Astrocyte of the cerebellum (primary cell): ENCODE measurements around the gene TASP1.
A peak's percentile ranks its signal among the peaks of the same experiment; 100 is the strongest.
"Not testable (repeated sequence)": the region's sequence is repeated elsewhere in the genome, so short reads cannot be mapped to it uniquely, and the experiment has no call there.

Source experiments
- DNase-seq: peaks from one replicate; pipeline ENCODE4 v3.0.0-alpha.2; 2011; ENCODE audit warnings: low read depth
- H3K4me3 ChIP-seq: 2 replicates; pipeline ENCODE4 v1.5.1; 2011; ENCODE audit warnings: mild to moderate bottlenecking, low read depth, low read length, moderate library complexity
- in situ Hi-C: cut with HindIII; loops from 2 replicates; pipeline ENCODE4 v1.10.0; 2017; ENCODE audit warnings: low sequenced_read_pairs
- TF ChIP-seq, protein P1 (sequence below): IDR thresholded peaks from 2 replicates; pipeline ENCODE4 v1.5.1; 2012; ENCODE audit warnings: low read length, low read depth, moderate library complexity, mild to moderate bottlenecking; ENCODE audit errors: missing control alignments

TASP1 gene

DNA sequence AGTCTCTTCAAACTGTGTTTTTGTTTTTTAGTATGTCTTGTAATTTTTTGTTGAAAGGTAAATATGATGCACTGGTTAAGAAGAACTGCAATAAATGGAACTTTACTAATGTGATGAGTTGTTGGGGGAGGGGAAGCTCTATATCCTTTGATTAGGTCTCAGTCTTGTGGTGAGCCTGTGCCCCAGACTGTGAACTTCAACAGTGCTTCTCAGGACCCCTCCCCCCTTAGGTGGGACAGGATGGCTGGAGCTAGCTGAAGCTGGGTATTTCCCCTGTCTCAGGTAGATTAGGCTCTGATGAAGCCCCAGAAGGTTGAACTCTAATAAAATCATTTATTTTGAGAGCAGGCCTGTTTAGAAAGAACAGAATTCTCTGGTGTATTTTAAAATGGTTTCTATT, 31.4 kb upstream of the TASP1 start:
- TF ChIP-seq, protein P1, sequence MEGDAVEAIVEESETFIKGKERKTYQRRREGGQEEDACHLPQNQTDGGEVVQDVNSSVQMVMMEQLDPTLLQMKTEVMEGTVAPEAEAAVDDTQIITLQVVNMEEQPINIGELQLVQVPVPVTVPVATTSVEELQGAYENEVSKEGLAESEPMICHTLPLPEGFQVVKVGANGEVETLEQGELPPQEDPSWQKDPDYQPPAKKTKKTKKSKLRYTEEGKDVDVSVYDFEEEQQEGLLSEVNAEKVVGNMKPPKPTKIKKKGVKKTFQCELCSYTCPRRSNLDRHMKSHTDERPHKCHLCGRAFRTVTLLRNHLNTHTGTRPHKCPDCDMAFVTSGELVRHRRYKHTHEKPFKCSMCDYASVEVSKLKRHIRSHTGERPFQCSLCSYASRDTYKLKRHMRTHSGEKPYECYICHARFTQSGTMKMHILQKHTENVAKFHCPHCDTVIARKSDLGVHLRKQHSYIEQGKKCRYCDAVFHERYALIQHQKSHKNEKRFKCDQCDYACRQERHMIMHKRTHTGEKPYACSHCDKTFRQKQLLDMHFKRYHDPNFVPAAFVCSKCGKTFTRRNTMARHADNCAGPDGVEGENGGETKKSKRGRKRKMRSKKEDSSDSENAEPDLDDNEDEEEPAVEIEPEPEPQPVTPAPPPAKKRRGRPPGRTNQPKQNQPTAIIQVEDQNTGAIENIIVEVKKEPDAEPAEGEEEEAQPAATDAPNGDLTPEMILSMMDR, result no peak
- DNase-seq, result no peak
- H3K4me3 ChIP-seq, result no peak overlapping the region
- in situ Hi-C loops, result loop anchor here (5.0 kb wide), 1 partner anchor 57 kb away; no protein-coding TSS in a partner anchor

DNA sequence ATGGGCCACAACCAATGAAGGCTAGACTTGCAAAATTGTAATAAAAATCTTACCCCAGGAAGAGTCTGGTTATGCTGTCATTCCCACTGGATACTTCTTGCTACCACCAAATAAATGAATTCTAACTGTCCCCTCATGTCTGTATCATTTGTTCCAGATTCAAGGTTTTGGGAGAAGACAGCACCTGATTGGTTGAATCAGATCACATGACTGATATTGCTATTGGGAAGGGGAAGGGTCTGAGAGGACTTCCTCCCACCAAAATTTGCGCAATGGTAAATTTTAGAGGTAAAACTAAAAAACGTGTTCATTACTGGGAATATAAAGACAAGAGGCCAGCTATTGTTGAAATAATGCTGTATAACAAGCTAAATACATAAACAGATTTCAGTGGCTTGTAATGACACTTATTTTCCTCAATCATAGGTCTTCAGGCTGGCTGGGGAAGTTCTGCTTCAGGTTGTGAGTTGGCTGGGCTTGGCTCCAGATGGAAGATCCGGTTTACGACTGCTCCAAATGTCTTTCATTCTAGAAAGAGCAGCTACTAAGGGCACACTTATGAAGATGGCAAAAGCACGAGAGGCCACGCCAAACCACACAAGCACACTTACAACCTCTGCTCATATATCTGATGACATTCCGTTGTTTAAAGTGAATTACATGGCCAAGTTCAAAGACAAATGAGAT, 27.1 kb upstream of the TASP1 start:
- DNase-seq, result no peak
- TF ChIP-seq, protein P1, result no peak
- in situ Hi-C loops, result no loop called here
- H3K4me3 ChIP-seq, result no peak overlapping the region

DNA sequence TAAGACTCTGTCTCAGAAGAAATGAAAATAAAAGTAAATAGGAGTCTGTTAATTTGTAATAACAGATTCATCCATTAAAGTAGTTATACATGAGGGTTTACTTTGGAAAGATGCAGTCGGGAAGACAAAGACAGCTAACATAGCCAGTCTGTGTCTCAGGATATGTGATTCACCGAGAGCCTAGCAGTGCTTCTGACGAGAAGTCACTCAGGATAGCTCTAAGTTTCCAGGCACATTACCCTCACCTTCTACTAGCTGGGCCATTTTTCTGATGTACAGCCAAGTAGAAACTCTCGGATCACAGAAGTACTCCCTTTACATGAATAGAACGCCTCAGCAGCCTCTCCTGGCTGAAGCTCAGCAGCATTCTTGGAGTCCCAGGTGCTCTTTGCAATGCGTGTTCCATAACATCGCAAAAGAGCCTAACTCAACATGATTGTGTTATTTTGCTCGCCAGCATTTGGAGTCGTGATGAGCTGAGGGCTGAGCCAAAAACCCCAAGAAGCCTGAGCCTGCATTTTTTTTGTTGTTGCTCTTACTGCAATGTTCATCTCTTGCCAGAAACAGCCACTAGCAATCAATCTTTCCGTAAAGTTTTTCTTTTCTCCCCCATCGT, 22.4 kb upstream of the TASP1 start:
- TF ChIP-seq, protein P1, result no peak
- in situ Hi-C loops, result no loop called here
- peak; percentile 67 for DNase-seq
- no peak overlapping the region for H3K4me3 ChIP-seq

DNA sequence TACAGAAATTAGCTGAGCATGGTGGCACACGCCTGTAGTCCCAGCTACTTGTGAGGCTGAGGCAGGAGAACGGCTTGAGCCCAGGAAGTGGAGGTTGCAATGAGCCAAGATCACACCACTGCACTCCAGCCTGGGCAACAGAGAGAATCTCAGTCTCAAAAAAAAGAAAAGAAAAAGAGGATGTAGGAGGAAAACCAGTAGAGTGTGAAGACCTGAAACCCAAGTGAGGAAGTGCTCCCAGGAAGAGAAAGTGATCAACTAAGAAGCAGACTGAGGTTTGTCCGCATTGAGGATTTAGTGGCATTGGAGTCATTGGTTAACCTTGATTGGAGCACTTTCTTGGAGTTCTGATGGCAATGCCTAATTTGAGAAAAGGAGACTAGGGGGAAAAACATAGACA, 20.6 kb upstream of the TASP1 start:
- in situ Hi-C loops, result no loop called here

DNA sequence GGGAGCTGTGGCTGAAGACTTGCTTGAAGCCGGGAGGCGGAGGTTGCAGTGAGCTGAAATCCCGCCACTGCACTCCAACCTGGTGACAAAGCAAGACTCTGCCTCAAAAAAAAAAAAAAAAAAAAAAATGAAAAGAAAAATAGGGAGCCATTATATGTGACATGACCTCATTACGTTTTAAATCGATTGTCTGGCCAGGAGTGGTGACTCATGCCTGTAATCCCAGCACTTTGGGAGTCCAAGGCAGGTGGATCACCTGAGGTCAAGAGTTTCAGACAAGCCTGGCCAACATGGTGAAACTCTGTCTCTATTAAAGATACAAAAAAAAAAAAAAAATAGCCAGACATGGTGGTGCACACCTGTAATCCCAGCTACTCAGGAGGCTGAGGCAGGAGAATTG, 19.3 kb upstream of the TASP1 start:
- DNase-seq, H3K4me3 ChIP-seq, in situ Hi-C loops: not testable (repeated sequence)

More for the DNA sequence above, 20.6 kb upstream of the TASP1 start:
- no peak for DNase-seq
- TF ChIP-seq, protein P1, result no peak
- H3K4me3 ChIP-seq, result no peak overlapping the region

DNA sequence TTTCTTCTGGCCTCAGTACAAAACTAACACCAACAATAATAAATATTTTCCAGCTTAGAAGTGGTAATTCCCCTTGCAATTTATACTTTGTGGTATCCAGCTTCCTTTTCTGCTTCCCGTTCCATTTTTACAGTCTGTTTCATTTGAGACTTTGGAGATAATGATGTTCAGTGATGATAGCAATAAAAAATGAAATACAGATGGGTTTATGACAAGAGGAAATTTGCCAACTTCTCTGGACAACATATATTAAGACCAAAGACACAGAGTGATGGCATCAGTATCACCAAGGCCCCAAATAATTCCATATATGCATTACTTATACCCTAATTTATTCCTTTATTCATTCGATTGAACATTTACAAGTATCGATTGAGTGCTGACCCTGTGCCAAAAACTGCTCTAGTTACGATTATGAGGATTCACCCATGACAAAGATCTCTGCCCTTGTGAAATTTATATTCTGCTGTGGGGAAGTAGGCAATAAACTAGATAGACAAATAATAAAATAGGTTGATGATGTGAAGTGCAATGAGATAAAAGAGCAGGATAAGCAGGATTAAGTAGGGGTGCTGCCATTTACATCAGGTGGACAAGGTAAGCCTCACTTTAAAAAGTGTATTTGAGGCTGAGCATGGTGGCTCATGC, 18.1 kb upstream of the TASP1 start:
- TF ChIP-seq, protein P1, result no peak
- no peak for DNase-seq
- in situ Hi-C loops, result no loop called here

DNA sequence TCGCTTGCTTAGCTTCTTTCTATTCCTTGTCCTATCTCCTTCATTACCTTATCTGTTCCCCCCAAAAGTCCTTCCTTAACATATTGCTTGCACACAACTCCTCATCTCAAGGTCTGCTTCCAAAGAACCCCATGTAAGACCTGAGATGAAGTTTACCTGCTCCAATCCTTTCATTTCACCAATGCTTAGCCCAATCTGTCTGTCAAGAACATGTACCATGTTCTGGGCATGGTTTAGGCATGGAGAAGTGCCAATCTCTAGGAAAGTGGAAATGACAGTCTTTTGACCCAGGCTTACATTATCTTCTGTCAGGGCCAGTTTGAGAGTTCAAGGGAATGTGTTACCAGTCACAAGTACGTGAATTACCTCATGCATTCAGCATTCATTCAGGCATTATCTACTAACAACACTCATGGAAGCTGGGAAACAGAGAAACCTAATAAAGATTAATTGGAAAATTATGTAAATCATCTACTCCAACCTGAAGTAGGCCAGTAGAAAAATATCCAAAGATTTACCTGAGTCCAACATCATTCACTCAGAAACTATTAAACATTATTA, 15.8 kb upstream of the TASP1 start:
- TF ChIP-seq, protein P1, result no peak
- no peak for DNase-seq
- in situ Hi-C loops, result no loop called here
- no peak overlapping the region for H3K4me3 ChIP-seq

More for the DNA sequence above, 18.1 kb upstream of the TASP1 start:
- no peak overlapping the region for H3K4me3 ChIP-seq
